HFF-Myc (cell line): ENCODE results near the gene DHH.
A peak's percentile ranks its signal among the peaks of the same experiment; 100 is the strongest.

Source experiments
- DNase-seq: peaks from one replicate; pipeline ENCODE4 v3.0.0-alpha.2; 2011; ENCODE audit warnings: low read depth; ENCODE audit errors: extremely low read depth
- H3K4me3 ChIP-seq: replicated peaks from 2 replicates; pipeline ENCODE4 v1.5.1; 2011; ENCODE audit warnings: low read depth, mild to moderate bottlenecking, control low read depth, low read length
- CTCF ChIP-seq: IDR thresholded peaks from 2 replicates; pipeline ENCODE4 v1.5.1; 2012; ENCODE audit warnings: mild to moderate bottlenecking, low read depth, low read length, control low read depth; ENCODE audit errors: missing control alignments

The DHH gene

GRCh38 chr12:49105504-49106084 is 11.0 kb upstream of the DHH start:
- DNase-seq = no peak
- no peak for TF ChIP-seq CTCF
- H3K4me3 ChIP-seq = no peak overlapping the region

GRCh38 chr12:49104822-49105221 is 10.2 kb upstream of the DHH start:
- TF ChIP-seq CTCF = no peak
- no peak for DNase-seq
- H3K4me3 ChIP-seq = no peak overlapping the region

GRCh38 chr12:49100380-49100779 is 5.8 kb upstream of the DHH start:
- H3K4me3 ChIP-seq = no peak overlapping the region
- DNase-seq = no peak
- no peak for TF ChIP-seq CTCF

GRCh38 chr12:49098703-49099102 is 4.1 kb upstream of the DHH start:
- no peak for DNase-seq
- TF ChIP-seq CTCF = no peak
- no peak overlapping the region for H3K4me3 ChIP-seq

GRCh38 chr12:49098035-49098451 is 3.4 kb upstream of the DHH start:
- TF ChIP-seq CTCF = peak; percentile 80
- H3K4me3 ChIP-seq = no peak overlapping the region
- no peak for DNase-seq

- no peak for DNase-seq
- TF ChIP-seq CTCF = no peak
- no peak overlapping the region for H3K4me3 ChIP-seq
Measured at GRCh38 chr12:49097381-49097780, 2.8 kb upstream of the DHH start.

- H3K4me3 ChIP-seq = no peak overlapping the region
- DNase-seq = no peak
- TF ChIP-seq CTCF = no peak
Measured at GRCh38 chr12:49094975-49095365, 369 bp upstream of the DHH start.
